AG09319 (cell line): ENCODE results near the gene USP5.

ENCODE experiments used
- DNase-seq: peaks from one replicate; pipeline ENCODE4 v3.0.0-alpha.2; 2010; ENCODE audit warnings: low read depth; ENCODE audit errors: extremely low read depth
- CTCF ChIP-seq: IDR thresholded peaks from 2 replicates; pipeline ENCODE4 v1.5.1; 2011; ENCODE audit warnings: low read depth, mild to moderate bottlenecking, inconsistent platforms, low read length, moderate library complexity

The USP5 gene

GRCh38 chr12:6822426-6823135 lies 29.4 kb upstream of the USP5 start:
- DNase-seq, result no peak
- no peak for TF ChIP-seq CTCF

- TF ChIP-seq CTCF, result no peak
- DNase-seq, result no peak
Measured at GRCh38 chr12:6823182-6824084, 28.5 kb upstream of the USP5 start.

GRCh38 chr12:6824085-6824775 lies 27.7 kb upstream of the USP5 start:
- no peak for DNase-seq
- no peak for TF ChIP-seq CTCF

GRCh38 chr12:6824901-6825381 lies 27.0 kb upstream of the USP5 start:
- TF ChIP-seq CTCF, result no peak
- DNase-seq, result no peak

DNA sequence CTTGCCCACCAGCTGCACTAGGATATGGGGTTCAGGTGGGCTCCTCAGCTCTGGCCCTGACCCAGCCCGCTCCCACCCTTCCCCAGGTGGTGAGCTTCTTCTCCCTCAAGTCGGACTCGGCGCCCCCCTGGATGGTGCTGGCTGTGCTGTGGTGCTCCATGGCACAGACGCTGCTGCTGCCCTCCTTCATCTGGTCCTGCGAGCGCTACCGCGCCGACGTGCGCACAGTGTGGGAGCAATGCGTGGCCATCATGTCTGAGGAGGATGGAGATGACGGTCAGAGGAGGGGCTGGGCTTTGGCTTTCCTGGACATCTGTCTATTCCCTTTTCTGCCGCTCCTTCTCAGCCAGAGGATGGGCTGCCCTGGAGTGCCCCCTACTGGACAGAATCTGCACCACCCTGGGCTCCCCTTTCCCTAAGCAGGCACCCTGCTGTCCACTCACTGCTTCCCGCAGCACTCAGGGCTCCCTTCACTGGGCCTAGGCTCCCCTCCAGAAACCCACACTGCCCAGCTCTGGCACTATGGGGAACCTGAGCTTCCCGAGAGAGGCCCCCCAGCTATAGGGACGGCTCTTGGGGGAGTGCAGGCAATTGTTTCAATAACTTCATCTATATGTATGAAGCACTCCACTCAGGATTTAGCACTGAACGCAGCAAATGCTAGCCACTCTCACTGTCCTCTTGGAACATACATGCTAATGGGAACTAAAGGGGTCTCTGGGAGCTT lies 26.4 kb upstream of the USP5 start:
- DNase-seq, result peak; percentile 60
- TF ChIP-seq CTCF, result peak; percentile 94

GRCh38 chr12:6826125-6826733 lies 25.7 kb upstream of the USP5 start:
- no peak for TF ChIP-seq CTCF
- DNase-seq, result no peak
